ENCODE results near the gene NPHP3.

DNA sequence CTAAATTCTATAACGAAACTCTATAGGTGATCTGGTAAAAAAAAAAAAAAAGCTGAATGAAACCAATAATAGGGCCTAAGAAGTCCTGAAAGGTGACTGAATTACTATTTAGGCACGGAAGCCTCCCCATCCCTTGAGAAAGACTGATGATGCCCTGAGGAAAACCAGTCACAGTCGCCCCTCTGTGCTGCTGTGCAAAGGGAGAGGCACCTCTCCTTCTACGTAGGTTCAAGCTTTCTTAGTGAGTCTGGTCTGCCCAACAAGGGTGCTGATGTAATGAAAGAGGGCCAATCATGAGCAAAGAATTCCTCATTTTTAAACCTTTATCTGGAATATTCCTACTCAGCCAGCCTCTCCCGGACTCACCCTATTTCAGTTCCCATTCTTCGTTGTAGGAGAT lies 11.9 kb downstream of the NPHP3 start:
- TF ChIP-seq, protein P1, sequence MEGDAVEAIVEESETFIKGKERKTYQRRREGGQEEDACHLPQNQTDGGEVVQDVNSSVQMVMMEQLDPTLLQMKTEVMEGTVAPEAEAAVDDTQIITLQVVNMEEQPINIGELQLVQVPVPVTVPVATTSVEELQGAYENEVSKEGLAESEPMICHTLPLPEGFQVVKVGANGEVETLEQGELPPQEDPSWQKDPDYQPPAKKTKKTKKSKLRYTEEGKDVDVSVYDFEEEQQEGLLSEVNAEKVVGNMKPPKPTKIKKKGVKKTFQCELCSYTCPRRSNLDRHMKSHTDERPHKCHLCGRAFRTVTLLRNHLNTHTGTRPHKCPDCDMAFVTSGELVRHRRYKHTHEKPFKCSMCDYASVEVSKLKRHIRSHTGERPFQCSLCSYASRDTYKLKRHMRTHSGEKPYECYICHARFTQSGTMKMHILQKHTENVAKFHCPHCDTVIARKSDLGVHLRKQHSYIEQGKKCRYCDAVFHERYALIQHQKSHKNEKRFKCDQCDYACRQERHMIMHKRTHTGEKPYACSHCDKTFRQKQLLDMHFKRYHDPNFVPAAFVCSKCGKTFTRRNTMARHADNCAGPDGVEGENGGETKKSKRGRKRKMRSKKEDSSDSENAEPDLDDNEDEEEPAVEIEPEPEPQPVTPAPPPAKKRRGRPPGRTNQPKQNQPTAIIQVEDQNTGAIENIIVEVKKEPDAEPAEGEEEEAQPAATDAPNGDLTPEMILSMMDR (conservative IDR thresholded peaks at IDR 0.05), result no peak
- TF ChIP-seq EZH2 (IDR thresholded peaks at IDR 0.05; ENCODE audit: low read depth), result no peak
